ENCODE data around the gene TRMT2A. TPM values are rescaled to one million over a fixed set of nuclear protein-coding genes. Genes with fewer than 3 reads are reported as not detected.

TRMT2A gene
- polyA plus RNA-seq, 1 of the 3 experiments (the other 2 are of a cell fraction), result 54.6 TPM

DNA sequence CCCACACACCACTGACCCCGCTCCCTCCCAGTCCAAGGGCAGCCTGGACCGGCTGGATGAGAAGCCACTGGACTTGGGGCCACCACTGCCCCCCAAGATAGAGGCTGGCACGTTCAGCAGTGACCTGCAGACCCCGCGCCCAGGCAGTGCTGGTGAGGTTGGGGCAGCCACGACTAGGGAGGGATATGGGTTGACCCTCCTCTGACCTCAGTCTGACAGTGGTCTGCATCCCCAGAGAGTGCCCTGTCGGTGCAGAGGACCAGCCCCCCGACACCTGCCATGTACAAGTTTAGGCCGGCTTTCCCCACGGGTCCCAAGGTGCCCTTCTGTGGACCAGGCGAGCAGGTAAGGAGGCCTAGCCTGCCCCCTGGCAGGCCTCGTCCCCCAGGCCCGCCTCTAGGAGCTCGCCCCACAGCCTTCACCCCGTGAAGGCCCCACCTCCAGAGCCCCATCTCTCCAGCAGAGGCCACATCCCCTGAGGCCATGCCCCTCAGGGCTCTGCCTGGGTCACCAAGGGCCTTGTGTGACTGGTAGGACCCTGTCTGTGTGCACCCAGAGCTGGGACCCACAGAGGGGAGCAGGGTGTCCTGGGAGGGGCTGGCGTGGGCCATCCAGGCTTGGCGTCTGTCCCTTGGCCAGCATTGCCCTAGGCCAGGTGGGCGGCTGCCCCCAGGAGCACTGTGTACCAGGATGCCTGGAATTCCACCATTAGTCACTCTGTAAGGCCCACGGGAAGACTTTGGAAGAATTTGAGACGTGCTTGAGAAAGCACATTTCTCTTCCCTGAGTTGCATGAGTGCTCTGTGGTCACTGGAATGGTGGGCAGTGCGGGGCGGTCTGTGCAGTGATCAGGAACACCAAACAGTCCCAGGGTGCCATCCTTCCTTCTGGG is 24.4 kb upstream of the TRMT2A start:
- no peak overlapping the region for H2AFZ ChIP-seq (ENCODE audit: low read depth)
- WGBS (ENCODE audit: low lambda C conversion rate), result 67% methylated on average over 1 of the region's 22 CpGs
- TF ChIP-seq NFIC (IDR thresholded peaks at IDR 0.05; ENCODE audit: borderline replicate concordance) (no peak), FOSL2 (IDR thresholded peaks at IDR 0.05; ENCODE audit: borderline replicate concordance, low read depth) (peak; percentile 27; the same call in 1 of the 2 replicates), EP300 (IDR thresholded peaks at IDR 0.05; ENCODE audit: borderline replicate concordance in 1 of 2, low read depth in 1 of 2, low read length in 1 of 2) (no peak), GATA2 (CRISPR knock-in tag; IDR thresholded peaks at IDR 0.05) (no peak), EZH2phosphoT487 (IDR thresholded peaks at IDR 0.05; ENCODE audit: borderline replicate concordance, low read depth) (no peak)
- H3K9me2 ChIP-seq, result no peaks in the 10 kb centered on the region
- peaks cover 0 to 15% of the 10 kb centered on the region in 2 experiments for H3K36me3 ChIP-seq (replicated peaks in 1 of 2; ENCODE audit: control insufficient read depth in 1 of 2, insufficient read depth in 2 of 2, low read length in 1 of 2)
- H3K79me2 ChIP-seq (ENCODE audit: insufficient read depth), result peaks cover 29% of the 10 kb centered on the region
- H3K4me1 ChIP-seq (ENCODE audit: control insufficient read depth in 1 of 2, insufficient read depth in 2 of 2, low read depth in 1 of 2, low read length in 1 of 2), result peaks cover 0 to 32% of the 10 kb centered on the region in 2 experiments; a peak in 1 of 4 replicates
- no peak for DNase-seq
- H3K9ac ChIP-seq, result no peak overlapping the region
- peaks cover 36% of the 10 kb centered on the region for H4K20me1 ChIP-seq (ENCODE audit: insufficient read depth)
- H3K9me3 ChIP-seq, result no peaks in the 10 kb centered on the region
- no peaks in the 10 kb centered on the region for H3F3A ChIP-seq (replicated peaks; ENCODE audit: insufficient read depth)
- H3K4me2 ChIP-seq, result peak overlapping the region; percentile 29; the same call in 1 of the 2 replicates
- POLR2A ChIA-PET, result no interaction called here
- H3K27ac ChIP-seq (ENCODE audit: low read depth in 2 of 2, low read length in 1 of 2), result peak overlapping the region in 1 of 2 experiments; percentile 27; a peak in 1 of 4 replicates
- CTCF ChIA-PET, result interaction anchor here (1.4 kb wide), 1 partner anchor 11 kb away, joined by 3 read pairs; no protein-coding TSS in a partner anchor
- no peaks in the 10 kb centered on the region for H3K27me3 ChIP-seq (ENCODE audit: insufficient read depth)
- no peak overlapping the region for H3K4me3 ChIP-seq (ENCODE audit: low read depth in 2 of 2, low read length in 1 of 2)

DNA sequence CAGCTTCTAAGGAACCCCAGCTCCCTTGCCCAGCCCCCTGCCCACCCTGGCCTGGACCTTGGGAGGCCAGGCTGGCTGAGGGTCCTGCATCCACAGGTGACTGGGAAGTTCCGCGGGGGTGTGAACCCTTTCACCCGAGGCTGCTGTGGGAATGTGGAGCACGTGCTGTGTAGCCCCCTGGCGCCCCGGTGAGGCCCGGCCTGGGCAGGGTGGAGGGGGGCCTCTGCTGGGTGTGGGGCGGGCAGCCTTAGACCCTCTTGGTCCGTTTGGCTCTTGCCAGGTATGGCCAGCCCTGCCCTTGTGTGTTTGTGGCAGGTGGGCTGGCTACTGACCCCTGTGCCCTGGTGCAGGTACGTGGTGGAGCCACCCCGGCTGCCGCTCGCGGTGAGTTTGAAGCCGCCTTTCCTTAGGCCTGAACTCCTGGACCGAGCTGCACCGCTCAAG is 23.5 kb upstream of the TRMT2A start:
- peaks cover 0 to 15% of the 10 kb centered on the region in 2 experiments for H3K36me3 ChIP-seq (replicated peaks in 1 of 2; ENCODE audit: control insufficient read depth in 1 of 2, insufficient read depth in 2 of 2, low read length in 1 of 2)
- no peaks in the 10 kb centered on the region for H3F3A ChIP-seq (replicated peaks; ENCODE audit: insufficient read depth)
- CTCF ChIA-PET, result interaction anchor here (0.8 to 1.4 kb wide), 2 partner anchors 10 to 128 kb away, joined by 3 read pairs; no protein-coding TSS in a partner anchor
- POLR2A ChIA-PET, result no interaction called here
- peaks cover 38% of the 10 kb centered on the region for H3K79me2 ChIP-seq (ENCODE audit: insufficient read depth)
- no peak overlapping the region for H3K4me3 ChIP-seq (ENCODE audit: low read depth in 2 of 2, low read length in 1 of 2)
- H3K27ac ChIP-seq (ENCODE audit: low read depth in 2 of 2, low read length in 1 of 2), result no peak overlapping the region
- H3K4me2 ChIP-seq, result no peak overlapping the region
- 95% methylated on average over 4 of the region's 17 CpGs for WGBS (ENCODE audit: low lambda C conversion rate)
- no peak overlapping the region for H3K9ac ChIP-seq
- no peaks in the 10 kb centered on the region for H3K9me3 ChIP-seq
- no peaks in the 10 kb centered on the region for H3K27me3 ChIP-seq (ENCODE audit: insufficient read depth)
- H3K4me1 ChIP-seq (ENCODE audit: control insufficient read depth in 1 of 2, insufficient read depth in 2 of 2, low read depth in 1 of 2, low read length in 1 of 2), result peaks cover 0 to 33% of the 10 kb centered on the region in 2 experiments; a peak in 1 of 4 replicates
- no peak for TF ChIP-seq MXI1 (IDR thresholded peaks at IDR 0.05; ENCODE audit: low read depth, low read length)
- no peak overlapping the region for H2AFZ ChIP-seq (ENCODE audit: low read depth)
- no peaks in the 10 kb centered on the region for H3K9me2 ChIP-seq
- no peak for DNase-seq
- peaks cover 45% of the 10 kb centered on the region for H4K20me1 ChIP-seq (ENCODE audit: insufficient read depth)

DNA sequence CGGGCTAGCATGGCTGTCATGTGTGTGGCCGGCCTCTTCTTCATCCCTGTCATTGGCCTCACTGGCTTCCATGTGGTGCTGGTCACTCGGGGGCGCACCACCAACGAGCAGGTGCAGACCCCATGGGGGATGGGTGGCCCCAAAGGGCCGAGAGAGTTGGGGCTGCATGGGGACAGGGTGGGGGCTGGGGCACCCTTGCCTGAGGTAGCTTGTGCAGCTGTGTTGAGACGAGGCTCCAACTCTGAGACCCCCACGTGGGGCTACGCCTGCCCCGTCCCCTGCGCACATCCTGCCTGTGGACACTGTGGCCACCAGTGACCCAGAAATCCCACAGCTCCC is 23.1 kb upstream of the TRMT2A start:
- TF ChIP-seq FOXM1 (IDR thresholded peaks at IDR 0.05; ENCODE audit: low read depth) (no peak), GABPA (IDR thresholded peaks at IDR 0.05; ENCODE audit: low read depth) (no peak), RAD21 (IDR thresholded peaks at IDR 0.05; ENCODE audit: low read length) (no peak), MXI1 (IDR thresholded peaks at IDR 0.05; ENCODE audit: low read depth, low read length) (no peak), YY1 (IDR thresholded peaks at IDR 0.05; ENCODE audit: low read depth) (no peak), CHD2 (IDR thresholded peaks at IDR 0.05; ENCODE audit: low read length, partially characterized antibody) (no peak), TCF12 (IDR thresholded peaks at IDR 0.05) (no peak)
- TF ChIP-seq, protein P1, sequence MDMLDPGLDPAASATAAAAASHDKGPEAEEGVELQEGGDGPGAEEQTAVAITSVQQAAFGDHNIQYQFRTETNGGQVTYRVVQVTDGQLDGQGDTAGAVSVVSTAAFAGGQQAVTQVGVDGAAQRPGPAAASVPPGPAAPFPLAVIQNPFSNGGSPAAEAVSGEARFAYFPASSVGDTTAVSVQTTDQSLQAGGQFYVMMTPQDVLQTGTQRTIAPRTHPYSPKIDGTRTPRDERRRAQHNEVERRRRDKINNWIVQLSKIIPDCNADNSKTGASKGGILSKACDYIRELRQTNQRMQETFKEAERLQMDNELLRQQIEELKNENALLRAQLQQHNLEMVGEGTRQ (IDR thresholded peaks at IDR 0.05; ENCODE audit: borderline replicate concordance, low read depth, low read length), result no peak
- TF ChIP-seq, protein P2, sequence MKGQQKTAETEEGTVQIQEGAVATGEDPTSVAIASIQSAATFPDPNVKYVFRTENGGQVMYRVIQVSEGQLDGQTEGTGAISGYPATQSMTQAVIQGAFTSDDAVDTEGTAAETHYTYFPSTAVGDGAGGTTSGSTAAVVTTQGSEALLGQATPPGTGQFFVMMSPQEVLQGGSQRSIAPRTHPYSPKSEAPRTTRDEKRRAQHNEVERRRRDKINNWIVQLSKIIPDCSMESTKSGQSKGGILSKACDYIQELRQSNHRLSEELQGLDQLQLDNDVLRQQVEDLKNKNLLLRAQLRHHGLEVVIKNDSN (IDR thresholded peaks at IDR 0.05; ENCODE audit: borderline replicate concordance, low read depth), result no peak
- Histone ChIP-seq H3K27me3 (ENCODE audit: insufficient read depth) (no peaks in the 10 kb centered on the region), H3K27ac (ENCODE audit: low read depth in 2 of 2, low read length in 1 of 2) (no peak overlapping the region), H3K36me3 (replicated peaks in 1 of 2; ENCODE audit: control insufficient read depth in 1 of 2, insufficient read depth in 2 of 2, low read length in 1 of 2) (peaks cover 0 to 14% of the 10 kb centered on the region in 2 experiments), H3F3A (replicated peaks; ENCODE audit: insufficient read depth) (no peaks in the 10 kb centered on the region), H3K4me1 (ENCODE audit: control insufficient read depth in 1 of 2, insufficient read depth in 2 of 2, low read depth in 1 of 2, low read length in 1 of 2) (peaks cover 0 to 36% of the 10 kb centered on the region in 2 experiments; a peak in 1 of 4 replicates), H3K79me2 (ENCODE audit: insufficient read depth) (peaks cover 42% of the 10 kb centered on the region), H3K4me2 (no peak overlapping the region), H2AFZ (ENCODE audit: low read depth) (no peak overlapping the region), H3K9me3 (no peaks in the 10 kb centered on the region), H3K4me3 (ENCODE audit: low read depth in 2 of 2, low read length in 1 of 2) (no peak overlapping the region), H4K20me1 (ENCODE audit: insufficient read depth) (peaks cover 50% of the 10 kb centered on the region), H3K9me2 (no peaks in the 10 kb centered on the region), H3K9ac (no peak overlapping the region)
- ChIA-PET POLR2A (no interaction called here), CTCF (interaction anchor here (0.8 kb wide), 1 partner anchor 127 kb away, joined by 3 read pairs; no protein-coding TSS in a partner anchor)
- DNase-seq, result no peak
- 87% methylated on average over 4 of the region's 11 CpGs for WGBS (ENCODE audit: low lambda C conversion rate)

Measured in SK-N-SH (cell line).